GM19372 (cell line): ENCODE results near the gene ABCA6.

Source experiments
- ATAC-seq: cut with Tn5 transposase; IDR thresholded peaks from one replicate; pipeline ENCODE4 v1.9.1; 2021; ENCODE audit warnings: mild to moderate bottlenecking, low read depth, moderate library complexity; ENCODE audit not compliant: unreplicated experiment

Gene ABCA6

DNA sequence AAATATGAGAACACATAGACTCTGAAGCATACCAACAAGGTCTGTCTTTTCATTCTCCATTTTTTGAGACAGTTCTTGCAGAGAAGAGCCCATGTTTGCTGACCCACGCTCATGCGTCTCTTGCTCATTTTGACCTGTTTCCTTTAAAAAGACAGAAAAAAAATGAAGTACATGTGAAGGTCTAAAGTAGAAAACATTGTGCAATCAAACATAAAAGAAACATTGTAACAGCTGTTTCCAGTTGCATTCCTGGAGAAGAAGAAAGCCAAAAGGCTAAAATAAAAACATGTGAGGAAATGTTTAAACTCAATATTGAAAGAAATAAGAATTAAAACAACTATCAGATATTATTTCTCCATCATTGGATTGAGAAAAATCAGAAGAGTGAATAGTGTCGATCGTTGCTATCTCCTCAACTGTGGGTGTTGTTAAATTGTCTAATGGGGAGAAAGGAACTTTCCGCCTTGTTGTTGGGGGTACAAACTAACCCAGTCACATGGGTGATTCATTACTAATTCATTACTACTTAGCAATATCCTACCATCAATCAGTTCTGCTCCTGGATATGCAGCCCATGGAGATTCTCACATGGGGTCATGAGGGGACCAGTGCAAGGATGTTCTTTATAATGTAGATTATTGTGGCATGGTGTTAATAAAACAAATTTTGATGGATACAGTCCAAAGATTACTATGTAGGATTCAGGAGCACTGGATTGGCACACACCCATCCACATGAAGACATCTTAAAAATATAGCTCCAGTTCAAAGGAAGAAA lies 90.5 kb downstream of the ABCA6 start:
- ATAC-seq = no peak

DNA sequence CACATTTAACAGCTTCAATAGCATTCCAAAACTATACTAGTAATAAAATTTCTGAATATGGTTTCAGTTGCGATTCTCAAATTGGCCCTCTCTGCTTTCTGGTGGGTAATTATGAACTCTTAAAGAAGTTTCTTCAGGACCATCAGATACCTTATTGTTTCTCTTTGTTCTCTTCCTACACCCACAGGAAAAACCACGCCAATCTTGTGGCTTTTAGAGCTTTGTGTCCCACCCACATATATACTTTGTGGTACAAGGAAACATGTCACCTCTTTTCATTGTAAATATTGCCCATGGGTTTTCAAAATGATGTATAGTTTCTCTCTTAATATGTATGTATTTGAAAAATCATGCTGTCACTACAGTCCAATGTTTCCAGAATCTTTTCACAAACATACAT lies 93.1 kb downstream of the ABCA6 start:
- no peak for ATAC-seq

DNA sequence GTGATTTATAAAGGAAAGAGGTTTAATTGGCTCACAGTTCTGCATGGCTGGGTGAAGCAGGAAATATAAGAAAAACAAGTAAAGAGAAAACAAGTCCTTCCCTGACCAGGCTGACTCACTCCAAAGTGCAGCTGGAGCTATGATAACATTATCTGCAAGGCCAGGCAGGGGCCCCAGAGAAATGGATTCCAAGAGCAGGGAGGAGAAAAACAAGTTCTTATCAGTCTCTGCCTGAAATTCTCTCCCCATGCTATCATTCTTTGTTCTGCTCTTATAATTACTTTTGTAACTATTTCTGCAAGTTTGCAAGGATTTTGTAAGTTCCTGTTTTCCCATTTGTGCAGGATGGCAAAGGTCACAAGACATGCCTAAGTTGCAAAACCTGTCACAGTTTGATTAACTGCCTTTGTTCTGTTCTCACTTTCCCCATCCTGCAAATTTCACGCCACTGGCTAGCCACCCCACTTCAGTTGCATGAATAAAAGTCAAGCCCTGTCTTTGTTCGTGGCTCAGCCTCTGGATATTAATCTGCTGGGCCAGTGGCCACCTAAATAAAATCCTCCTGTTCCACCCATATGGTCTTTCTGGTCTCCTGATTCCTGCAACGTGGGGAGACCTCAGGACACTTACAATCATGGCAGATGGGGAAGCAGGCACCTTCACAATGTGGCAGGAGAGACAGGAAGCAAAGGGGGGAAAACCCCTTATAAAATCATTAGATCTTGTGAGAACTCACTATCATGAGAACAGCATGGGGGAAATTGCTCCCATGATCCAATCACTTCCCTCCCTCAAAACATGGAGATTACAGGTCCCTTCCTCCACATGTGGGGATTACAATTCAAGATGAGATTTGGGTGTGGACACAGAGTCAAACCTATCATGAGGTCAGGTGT lies 94.1 kb downstream of the ABCA6 start:
- ATAC-seq = no peak

DNA sequence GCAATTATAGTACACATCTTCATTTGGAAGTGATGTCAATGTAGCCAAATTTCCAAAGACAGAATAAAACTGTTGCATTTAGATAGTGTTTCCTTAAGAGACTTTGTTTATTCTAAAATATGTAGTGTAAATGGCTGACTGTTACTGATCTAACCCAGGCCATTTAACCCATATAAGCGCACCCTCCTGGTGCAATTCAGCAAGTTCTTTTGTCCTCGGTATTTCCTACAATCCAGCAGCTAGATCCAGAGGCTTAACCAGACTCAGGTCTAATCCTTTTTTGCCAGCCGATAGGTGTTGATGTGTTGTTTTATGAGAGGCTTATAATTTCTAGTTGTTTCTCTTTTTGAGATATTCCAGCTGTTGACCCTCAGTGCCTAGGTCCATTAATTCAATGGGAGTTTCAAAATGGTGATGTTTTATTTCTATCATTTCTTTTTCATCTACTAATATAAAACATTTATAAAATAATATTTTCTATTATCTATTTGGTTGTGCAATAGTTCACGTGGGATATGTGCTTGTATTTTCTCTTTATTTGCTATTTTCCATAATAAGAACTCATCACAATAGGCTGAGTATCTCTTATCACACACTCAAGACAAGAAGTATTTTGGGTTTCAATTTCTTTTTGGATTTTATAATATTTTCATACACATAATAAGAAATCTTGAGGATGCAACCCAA lies 95.4 kb downstream of the ABCA6 start:
- no peak for ATAC-seq

DNA sequence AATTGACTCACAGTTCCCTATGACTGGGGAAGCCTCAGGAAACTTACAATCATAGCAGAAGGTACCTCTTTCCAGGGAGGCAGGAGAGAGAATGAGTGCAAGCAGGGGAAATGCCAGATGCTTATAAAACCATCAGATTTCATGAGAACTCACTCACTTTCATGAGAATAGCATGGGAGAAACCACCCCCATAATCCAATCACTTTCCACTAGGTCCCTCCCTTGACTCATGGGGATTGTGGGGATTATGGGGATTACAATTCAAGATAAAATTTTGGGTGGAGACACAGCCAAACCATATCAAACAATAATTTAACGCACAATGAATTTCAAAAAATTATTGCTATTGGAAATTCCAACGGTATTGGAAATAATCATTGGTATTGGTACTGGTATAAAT lies 96.0 kb downstream of the ABCA6 start:
- ATAC-seq = no peak

DNA sequence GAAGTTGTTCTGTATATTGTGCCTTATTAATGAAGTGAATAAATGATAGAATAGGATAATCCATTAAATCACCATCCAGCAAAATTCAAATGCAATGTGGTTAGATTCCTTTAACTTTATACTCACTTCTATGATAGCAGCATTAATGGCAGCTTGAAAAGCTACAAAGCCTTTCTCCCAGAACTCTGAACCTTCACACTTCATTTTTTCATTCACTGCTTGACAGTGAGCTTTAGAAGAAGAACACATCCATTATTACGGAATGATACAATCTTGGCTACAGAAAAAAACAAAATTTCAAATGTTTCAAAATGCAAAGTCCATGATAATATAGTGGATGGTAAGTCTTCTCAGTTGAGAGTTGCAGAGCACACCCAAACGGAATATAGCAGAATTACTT lies 97.3 kb downstream of the ABCA6 start:
- no peak for ATAC-seq

DNA sequence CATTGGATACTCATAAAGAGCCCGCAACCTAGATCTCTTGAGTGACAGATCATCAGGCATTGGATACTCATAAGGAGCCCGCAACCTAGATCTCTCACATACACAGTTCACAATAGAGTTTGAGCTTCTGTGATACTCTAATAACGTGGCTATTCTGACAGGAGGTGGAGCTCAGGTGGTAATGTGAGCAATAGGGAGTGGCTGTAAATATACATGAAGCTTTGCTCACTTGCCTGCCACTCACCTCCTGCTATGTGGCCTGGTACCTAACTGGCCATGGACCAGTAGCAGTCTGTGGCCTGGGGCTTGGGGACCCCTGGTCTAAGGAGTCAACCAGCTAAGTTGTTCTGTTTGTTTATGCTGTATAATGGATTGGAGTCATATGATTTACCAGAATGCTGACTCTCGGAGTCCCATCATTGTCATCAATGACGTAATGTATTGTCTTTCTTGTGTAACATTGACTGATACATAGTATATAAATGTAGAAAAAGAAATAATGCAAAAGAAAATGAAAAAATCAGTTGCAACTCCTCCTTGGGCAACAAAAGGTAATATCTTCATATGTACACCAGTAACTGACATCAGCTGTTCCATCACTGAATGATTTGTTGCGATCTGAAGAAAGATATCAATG lies 98.5 kb downstream of the ABCA6 start:
- no peak for ATAC-seq

DNA sequence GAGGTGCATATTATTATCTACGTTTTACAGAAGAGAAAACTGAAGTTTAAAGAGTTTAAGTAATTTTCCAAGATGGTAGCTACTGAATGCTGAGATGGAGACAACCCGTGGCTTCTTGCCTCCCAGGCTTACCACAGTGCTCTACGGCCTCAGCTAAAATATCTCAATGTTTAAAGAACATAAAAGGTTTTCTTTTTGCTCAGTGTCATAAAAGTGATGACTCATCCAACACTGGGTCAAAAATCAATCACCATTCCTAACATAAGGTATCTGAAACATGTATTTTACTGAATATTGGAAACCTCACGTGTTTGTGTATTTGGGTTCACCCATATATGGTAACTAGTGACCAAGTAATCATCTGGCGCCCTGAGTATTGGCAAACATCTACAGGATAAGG lies 99.4 kb downstream of the ABCA6 start:
- no peak for ATAC-seq

DNA sequence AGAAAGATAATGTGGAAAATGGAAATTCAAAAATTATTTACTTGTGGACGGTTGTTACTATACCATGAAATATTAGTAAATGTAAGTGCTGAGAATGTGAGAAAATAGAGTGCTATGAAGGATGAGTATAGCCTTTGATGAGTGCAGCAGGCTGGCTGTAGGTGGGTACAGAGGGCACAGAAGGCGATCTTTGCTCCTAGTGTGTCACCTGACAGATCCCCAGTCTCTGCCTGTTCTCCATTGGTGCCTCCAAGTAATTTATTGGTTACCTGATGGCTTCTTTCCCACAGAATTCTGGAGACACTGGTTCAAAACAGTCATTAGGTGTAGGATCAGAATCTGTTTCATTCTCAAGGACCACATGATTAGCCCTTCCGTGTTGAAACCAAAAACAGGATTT lies 109.9 kb downstream of the ABCA6 start:
- no peak for ATAC-seq

DNA sequence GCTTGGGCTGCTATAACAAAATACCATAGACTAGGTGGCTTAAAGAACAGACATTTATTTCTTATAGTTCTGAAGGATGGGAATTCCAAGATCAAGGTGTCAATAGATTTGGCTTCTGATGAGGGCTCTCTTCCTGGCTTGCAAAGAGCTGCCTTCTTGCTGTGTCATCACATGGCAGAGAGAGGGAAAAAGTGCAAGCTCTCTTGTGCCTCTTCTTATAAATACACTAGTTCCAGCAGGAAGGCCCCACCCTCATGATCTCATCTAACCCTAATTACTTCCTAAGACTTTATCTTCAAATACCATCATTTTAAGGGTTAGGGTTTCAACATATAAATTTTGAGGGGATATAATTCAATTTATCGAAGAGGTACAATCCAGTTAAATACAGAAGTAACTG lies 111.5 kb downstream of the ABCA6 start:
- ATAC-seq = no peak
